Measurements from ENCODE around the gene PRKAG1.

PRKAG1 gene

DNA sequence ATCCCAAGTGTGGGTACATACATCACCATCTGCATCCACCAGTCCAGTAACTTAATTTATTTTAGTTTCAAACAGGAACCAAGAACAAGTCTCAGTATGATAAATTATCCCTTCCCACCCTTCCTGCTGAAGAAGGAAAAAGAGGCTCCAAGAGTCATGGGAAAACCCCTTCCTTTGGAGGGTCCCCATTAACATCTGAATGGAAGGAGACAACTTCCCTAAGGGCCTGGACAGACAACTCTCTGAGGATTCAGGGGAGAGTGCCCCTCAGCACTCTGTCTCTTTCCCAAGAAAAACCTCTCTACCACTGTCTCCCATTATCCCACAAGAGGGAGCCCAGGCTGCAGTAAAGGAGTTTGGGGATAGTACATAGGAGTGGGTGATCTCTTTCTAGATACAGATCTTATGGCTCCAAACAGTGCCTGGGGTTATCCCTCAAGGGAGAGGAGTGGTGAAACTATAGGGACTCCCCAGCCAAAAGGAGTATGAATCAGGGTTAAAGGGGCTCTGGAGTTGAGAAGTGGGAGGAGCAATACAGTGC, 53.2 kb downstream of the PRKAG1 start:
- Histone ChIP-seq H3K4me3 (ENCODE audit: low read depth, low read length) (no peak overlapping the region), H3K9me3 (ENCODE audit: control insufficient read depth, insufficient read depth, low read depth, low read length) (no peaks in the 10 kb centered on the region), H3K4me1 (ENCODE audit: control insufficient read depth, insufficient read depth, low read length) (peaks cover 9% of the 10 kb centered on the region), H3K27ac (ENCODE audit: extremely low read depth, low read depth, low read length) (no peak overlapping the region), H3K36me3 (ENCODE audit: control insufficient read depth in 2 of 2, insufficient read depth in 1 of 2, low read length in 2 of 2) (no peaks in the 10 kb centered on the region)
- POLR2A ChIA-PET, result interaction anchor here (0.6 kb wide), 1 partner anchor 205 kb away, joined by 5 read pairs; no protein-coding TSS in a partner anchor
- TF ChIP-seq ZNF654 (tag by site-specific recombination; IDR thresholded peaks at IDR 0.05; ENCODE audit: low read depth) (peak; percentile 25), MZF1 (tag by site-specific recombination; IDR thresholded peaks at IDR 0.05; ENCODE audit: borderline replicate concordance) (no peak), GLI4 (tag by site-specific recombination; IDR thresholded peaks at IDR 0.05) (no peak), PRDM1 (tag by site-specific recombination; IDR thresholded peaks at IDR 0.05) (peak; percentile 22; the same call in 1 of the 2 replicates), YY2 (tag by site-specific recombination; IDR thresholded peaks at IDR 0.05) (no peak), ZFP69B (tag by site-specific recombination; IDR thresholded peaks at IDR 0.05) (no peak), SCRT2 (tag by site-specific recombination; IDR thresholded peaks at IDR 0.05) (no peak)
- TF ChIP-seq, protein P1, sequence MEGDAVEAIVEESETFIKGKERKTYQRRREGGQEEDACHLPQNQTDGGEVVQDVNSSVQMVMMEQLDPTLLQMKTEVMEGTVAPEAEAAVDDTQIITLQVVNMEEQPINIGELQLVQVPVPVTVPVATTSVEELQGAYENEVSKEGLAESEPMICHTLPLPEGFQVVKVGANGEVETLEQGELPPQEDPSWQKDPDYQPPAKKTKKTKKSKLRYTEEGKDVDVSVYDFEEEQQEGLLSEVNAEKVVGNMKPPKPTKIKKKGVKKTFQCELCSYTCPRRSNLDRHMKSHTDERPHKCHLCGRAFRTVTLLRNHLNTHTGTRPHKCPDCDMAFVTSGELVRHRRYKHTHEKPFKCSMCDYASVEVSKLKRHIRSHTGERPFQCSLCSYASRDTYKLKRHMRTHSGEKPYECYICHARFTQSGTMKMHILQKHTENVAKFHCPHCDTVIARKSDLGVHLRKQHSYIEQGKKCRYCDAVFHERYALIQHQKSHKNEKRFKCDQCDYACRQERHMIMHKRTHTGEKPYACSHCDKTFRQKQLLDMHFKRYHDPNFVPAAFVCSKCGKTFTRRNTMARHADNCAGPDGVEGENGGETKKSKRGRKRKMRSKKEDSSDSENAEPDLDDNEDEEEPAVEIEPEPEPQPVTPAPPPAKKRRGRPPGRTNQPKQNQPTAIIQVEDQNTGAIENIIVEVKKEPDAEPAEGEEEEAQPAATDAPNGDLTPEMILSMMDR (tag by site-specific recombination; IDR thresholded peaks at IDR 0.05), result peak; percentile 53; the same call in 1 of the 2 replicates
- CTCF ChIA-PET, result interaction anchor here (0.5 to 10.8 kb wide), 3 partner anchors 12 to 24 kb away, joined by 3 to 79 read pairs (median 62); partner anchors contain the start of gene WNT1

DNA sequence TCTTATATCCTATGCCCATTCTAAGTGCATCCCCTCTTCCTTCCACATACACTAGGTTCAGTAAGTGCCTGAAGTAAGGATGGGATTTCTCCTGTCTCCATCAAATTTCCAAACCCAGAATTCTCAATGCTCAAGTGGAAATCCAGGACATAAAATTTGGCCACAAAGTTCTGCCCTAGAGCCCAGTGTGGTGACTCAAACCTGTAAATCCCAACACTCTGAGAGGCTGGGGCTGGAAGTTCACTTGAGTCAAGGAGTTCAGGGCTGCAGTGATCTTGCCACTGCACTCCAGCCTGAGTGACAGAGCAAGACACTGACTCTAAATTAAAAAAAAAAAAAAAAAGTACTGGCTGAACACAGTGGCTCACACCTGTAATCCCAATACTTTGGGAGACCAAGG, 56.8 kb downstream of the PRKAG1 start:
- CTCF ChIA-PET, result interaction anchor here (0.9 to 10.8 kb wide), 3 partner anchors 16 to 35 kb away, joined by 3 to 79 read pairs (median 62); partner anchors contain the start of gene WNT1
- Histone ChIP-seq H3K9me3 (ENCODE audit: control insufficient read depth, insufficient read depth, low read depth, low read length) (no peaks in the 10 kb centered on the region), H3K4me1 (ENCODE audit: control insufficient read depth, insufficient read depth, low read length) (no peaks in the 10 kb centered on the region), H3K36me3 (ENCODE audit: control insufficient read depth in 2 of 2, insufficient read depth in 1 of 2, low read length in 2 of 2) (no peaks in the 10 kb centered on the region), H3K27ac (ENCODE audit: extremely low read depth, low read depth, low read length) (no peak overlapping the region), H3K4me3 (ENCODE audit: low read depth, low read length) (no peak overlapping the region)
- POLR2A ChIA-PET, result no interaction called here
- TF ChIP-seq ZNF37A (tag by site-specific recombination; IDR thresholded peaks at IDR 0.05) (no peak), TCF7L2 (IDR thresholded peaks at IDR 0.05; ENCODE audit: borderline replicate concordance, low read depth, low read length) (no peak), ZNF768 (tag by site-specific recombination; IDR thresholded peaks at IDR 0.05) (no peak), ZNF560 (tag by site-specific recombination; IDR thresholded peaks at IDR 0.05; ENCODE audit: borderline replicate concordance) (no peak), ZNF843 (tag by site-specific recombination; IDR thresholded peaks at IDR 0.05) (no peak)
- TF ChIP-seq, protein P2, sequence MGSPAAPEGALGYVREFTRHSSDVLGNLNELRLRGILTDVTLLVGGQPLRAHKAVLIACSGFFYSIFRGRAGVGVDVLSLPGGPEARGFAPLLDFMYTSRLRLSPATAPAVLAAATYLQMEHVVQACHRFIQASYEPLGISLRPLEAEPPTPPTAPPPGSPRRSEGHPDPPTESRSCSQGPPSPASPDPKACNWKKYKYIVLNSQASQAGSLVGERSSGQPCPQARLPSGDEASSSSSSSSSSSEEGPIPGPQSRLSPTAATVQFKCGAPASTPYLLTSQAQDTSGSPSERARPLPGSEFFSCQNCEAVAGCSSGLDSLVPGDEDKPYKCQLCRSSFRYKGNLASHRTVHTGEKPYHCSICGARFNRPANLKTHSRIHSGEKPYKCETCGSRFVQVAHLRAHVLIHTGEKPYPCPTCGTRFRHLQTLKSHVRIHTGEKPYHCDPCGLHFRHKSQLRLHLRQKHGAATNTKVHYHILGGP (tag by site-specific recombination; IDR thresholded peaks at IDR 0.05), result no peak

DNA sequence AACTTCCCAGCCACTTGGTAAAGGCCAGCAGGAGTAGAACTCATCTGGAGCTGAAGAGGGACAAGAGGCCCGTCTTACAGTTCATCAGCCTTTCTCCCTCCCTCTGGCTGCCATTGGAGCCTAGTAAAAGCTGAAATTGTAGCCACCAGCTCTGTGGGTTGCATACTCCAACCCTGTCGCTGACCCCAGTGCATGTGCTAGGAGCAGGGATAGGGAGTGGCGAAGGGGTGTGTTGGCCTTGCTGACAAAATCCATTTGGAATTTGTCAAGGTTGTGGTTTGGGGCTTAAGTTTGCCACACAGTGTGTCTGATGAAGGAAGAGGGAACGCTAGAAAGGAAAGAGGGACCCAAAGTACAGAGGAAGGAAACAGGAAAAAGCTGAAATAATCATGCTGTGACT, 57.2 kb downstream of the PRKAG1 start:
- no peaks in the 10 kb centered on the region for H3K36me3 ChIP-seq (ENCODE audit: control insufficient read depth in 2 of 2, insufficient read depth in 1 of 2, low read length in 2 of 2)
- no peak overlapping the region for H3K4me3 ChIP-seq (ENCODE audit: low read depth, low read length)
- TF ChIP-seq, protein P3, sequence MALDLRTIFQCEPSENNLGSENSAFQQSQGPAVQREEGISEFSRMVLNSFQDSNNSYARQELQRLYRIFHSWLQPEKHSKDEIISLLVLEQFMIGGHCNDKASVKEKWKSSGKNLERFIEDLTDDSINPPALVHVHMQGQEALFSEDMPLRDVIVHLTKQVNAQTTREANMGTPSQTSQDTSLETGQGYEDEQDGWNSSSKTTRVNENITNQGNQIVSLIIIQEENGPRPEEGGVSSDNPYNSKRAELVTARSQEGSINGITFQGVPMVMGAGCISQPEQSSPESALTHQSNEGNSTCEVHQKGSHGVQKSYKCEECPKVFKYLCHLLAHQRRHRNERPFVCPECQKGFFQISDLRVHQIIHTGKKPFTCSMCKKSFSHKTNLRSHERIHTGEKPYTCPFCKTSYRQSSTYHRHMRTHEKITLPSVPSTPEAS (tag by site-specific recombination; IDR thresholded peaks at IDR 0.05), result no peak
- TF ChIP-seq, protein P4, sequence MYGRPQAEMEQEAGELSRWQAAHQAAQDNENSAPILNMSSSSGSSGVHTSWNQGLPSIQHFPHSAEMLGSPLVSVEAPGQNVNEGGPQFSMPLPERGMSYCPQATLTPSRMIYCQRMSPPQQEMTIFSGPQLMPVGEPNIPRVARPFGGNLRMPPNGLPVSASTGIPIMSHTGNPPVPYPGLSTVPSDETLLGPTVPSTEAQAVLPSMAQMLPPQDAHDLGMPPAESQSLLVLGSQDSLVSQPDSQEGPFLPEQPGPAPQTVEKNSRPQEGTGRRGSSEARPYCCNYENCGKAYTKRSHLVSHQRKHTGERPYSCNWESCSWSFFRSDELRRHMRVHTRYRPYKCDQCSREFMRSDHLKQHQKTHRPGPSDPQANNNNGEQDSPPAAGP (tag by site-specific recombination; IDR thresholded peaks at IDR 0.05), result 0 out of 2 replicates have a peak, but pooled peaks have one; percentile 23
- TF ChIP-seq ZNF324 (tag by site-specific recombination; IDR thresholded peaks at IDR 0.05), result no peak
- ChIA-PET POLR2A (interaction anchor here (1.5 kb wide), 1 partner anchor 10 kb away, joined by 3 read pairs; the partner anchor contains the start of gene WNT10B), CTCF (interaction anchor here (0.9 to 10.8 kb wide), 4 partner anchors 10 to 36 kb away, joined by 3 to 79 read pairs (median 33); partner anchors contain the start of genes WNT1 and WNT10B)
- H3K27ac ChIP-seq (ENCODE audit: extremely low read depth, low read depth, low read length), result no peak overlapping the region
- H3K4me1 ChIP-seq (ENCODE audit: control insufficient read depth, insufficient read depth, low read length), result no peaks in the 10 kb centered on the region
- H3K9me3 ChIP-seq (ENCODE audit: control insufficient read depth, insufficient read depth, low read depth, low read length), result no peaks in the 10 kb centered on the region

All from HEK293 (cell line).